ENCODE data around the gene IFT27.

IFT27 gene, protein sequence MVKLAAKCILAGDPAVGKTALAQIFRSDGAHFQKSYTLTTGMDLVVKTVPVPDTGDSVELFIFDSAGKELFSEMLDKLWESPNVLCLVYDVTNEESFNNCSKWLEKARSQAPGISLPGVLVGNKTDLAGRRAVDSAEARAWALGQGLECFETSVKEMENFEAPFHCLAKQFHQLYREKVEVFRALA

GRCh38 chr22:36775964-36776669 is at the start of gene IFT27:
IFT27 (minus strand) TSS chr22:36776119; CDS start chr22:36775707, 412 bp downstream.
- peak within 1 kb of the TSS; percentile 88 for H3K4me3 ChIP-seq (ENCODE audit: low read depth, low read length)
- TF ChIP-seq CTCF (IDR thresholded peaks at IDR 0.05; ENCODE audit: insufficient read depth, low read length, missing control alignments) = no peak
- ChIA-PET CTCF (interaction anchor here (1.1 to 15.8 kb wide), 12 partner anchors 8 to 484 kb away, joined by 4 to 181 read pairs (median 11); partner anchors contain the start of gene FOXRED2), POLR2A (interaction anchor here (0.5 to 1.1 kb wide), 6 partner anchors 10 to 265 kb away, joined by 3 to 7 read pairs (median 4); partner anchors contain the start of gene EIF3D)
- peak; percentile 100 for DNase-seq (ENCODE audit: low read depth, low spot score)

- DNase-seq (ENCODE audit: low read depth, low spot score) = no peak
- TF ChIP-seq CTCF (IDR thresholded peaks at IDR 0.05; ENCODE audit: insufficient read depth, low read length, missing control alignments) = no peak
- ChIA-PET POLR2A (no interaction called here), CTCF (no interaction called here)
- no peak overlapping the region for H3K4me3 ChIP-seq (ENCODE audit: low read depth, low read length)
Observed at GRCh38 chr22:36824655-36825054, 48.7 kb upstream of the IFT27 start.

DNA sequence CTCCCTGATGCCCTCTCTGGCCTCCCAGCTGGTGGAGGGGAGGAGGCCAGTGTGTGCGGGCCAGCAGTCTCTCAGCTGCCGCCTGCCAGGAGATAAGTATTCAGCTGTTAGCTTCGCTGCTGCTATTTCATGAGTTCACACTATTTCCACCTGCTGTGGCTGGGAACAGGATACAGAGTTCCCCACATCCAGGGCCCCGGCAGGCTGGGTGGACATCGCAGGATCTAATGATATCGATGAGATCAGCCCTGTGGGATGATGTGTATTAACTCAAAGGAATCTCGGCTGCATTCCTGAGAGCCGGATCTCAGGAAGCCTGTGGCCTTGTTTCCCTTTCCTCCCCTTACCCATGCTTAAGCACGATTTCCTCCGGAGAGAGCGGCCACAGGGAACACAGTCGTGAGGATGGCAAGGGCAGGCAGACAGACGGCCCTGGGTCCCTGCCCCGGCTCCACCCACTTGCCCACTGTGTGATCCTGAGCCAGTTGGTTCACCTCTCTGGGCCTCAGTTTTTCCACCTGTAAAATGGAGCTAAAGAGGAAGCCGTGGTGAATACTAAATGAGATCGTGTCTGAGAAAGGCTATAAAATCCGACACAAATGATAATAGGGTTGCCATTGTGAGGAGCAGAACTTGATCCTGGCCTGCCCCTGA is 47.4 kb upstream of the IFT27 start:
- CTCF ChIA-PET = interaction anchor here (1.0 to 1.3 kb wide), 3 partner anchors 30 to 41 kb away, joined by 3 to 5 read pairs (median 3); no protein-coding TSS in a partner anchor
- DNase-seq (ENCODE audit: low read depth, low spot score) = no peak
- POLR2A ChIA-PET = no interaction called here
- no peak for TF ChIP-seq CTCF (IDR thresholded peaks at IDR 0.05; ENCODE audit: insufficient read depth, low read length, missing control alignments)
- H3K4me3 ChIP-seq (ENCODE audit: low read depth, low read length) = no peak overlapping the region

- no peak for DNase-seq (ENCODE audit: low read depth, low spot score)
- H3K4me3 ChIP-seq (ENCODE audit: low read depth, low read length) = no peak overlapping the region
- ChIA-PET POLR2A (no interaction called here), CTCF (no interaction called here)
- TF ChIP-seq CTCF (IDR thresholded peaks at IDR 0.05; ENCODE audit: insufficient read depth, low read length, missing control alignments) = no peak
Observed at GRCh38 chr22:36822581-36822980, 46.7 kb upstream of the IFT27 start.

DNA sequence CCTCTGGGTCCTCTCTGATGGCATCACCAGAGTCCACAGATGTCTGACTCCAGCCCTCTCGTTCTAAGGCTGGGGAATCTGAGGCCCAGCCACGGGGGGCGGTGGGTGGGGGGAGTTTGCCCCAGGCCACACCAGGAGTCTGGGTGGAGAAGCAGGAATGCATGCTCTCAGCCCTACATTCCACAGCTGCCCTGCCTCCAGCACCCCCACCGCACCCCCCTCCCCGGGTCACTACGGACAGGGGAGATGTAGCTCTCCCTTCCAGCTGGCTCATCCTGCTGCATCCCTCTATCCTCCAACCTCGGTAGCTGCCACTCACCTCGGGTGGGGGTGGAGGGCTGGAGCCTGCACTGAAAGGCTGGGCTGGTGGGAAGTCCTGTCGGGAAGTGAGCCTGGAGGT is 43.2 kb upstream of the IFT27 start:
- TF ChIP-seq CTCF (IDR thresholded peaks at IDR 0.05; ENCODE audit: insufficient read depth, low read length, missing control alignments) = no peak
- no peak for DNase-seq (ENCODE audit: low read depth, low spot score)
- CTCF ChIA-PET = interaction anchor here (1.4 kb wide), 1 partner anchor 38 kb away, joined by 3 read pairs; no protein-coding TSS in a partner anchor
- no peak overlapping the region for H3K4me3 ChIP-seq (ENCODE audit: low read depth, low read length)
- POLR2A ChIA-PET = no interaction called here
